ENCODE measurements around the gene CMTM4. TPM values are rescaled to one million over a fixed set of nuclear protein-coding genes. Genes with fewer than 3 reads are reported as not detected.
"Not testable (repeated sequence)": the region's sequence is repeated elsewhere in the genome, so short reads cannot be mapped to it uniquely, and the experiment has no call there.

Gene CMTM4
- total RNA-seq, 1 donor from 2014 or later: 10.4 TPM

DNA sequence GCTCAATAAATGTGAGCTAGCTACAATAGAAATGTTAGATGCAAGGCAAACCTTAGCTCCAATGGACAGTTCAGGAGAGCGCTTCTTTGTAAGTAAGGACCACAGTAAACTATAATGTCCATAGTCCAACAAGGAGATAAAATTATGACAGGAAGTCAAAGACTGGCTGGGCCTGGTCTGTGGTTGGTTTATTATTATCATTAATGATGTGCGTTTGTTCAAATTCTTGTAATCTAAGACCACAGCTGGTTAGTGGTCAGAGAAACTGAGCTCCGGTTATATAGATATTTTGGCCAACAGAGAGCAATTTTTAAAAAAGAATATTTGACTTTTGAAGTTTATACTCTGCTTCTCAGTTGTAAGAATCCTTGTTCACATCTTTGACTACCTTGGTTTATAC, 122.0 kb downstream of the CMTM4 start:
- Histone ChIP-seq H3K9me3 (ENCODE audit: control insufficient read depth in 3 of 3, low read length in 3 of 3) (no peaks in the 10 kb centered on the region), H3K27me3 (ENCODE audit: control insufficient read depth in 3 of 3, insufficient read depth in 3 of 3, low read length in 3 of 3) (peaks cover 11 to 30% (median 29%) of the 10 kb centered on the region in 3 donors), H3K4me3 (ENCODE audit: low read length in 3 of 3) (no peak overlapping the region), H3K4me1 (ENCODE audit: control insufficient read depth in 3 of 3, insufficient read depth in 3 of 3, low read length in 3 of 3) (peaks cover 13 to 16% (median 13%) of the 10 kb centered on the region in 3 donors), H3K9ac (ENCODE audit: low read depth in 1 of 3, low read length in 3 of 3) (no peak overlapping the region), H3K36me3 (ENCODE audit: control insufficient read depth in 3 of 3, insufficient read depth in 3 of 3, low read length in 3 of 3) (no peaks in the 10 kb centered on the region), H3K27ac (ENCODE audit: low read depth, low read length) (no peak overlapping the region)

DNA sequence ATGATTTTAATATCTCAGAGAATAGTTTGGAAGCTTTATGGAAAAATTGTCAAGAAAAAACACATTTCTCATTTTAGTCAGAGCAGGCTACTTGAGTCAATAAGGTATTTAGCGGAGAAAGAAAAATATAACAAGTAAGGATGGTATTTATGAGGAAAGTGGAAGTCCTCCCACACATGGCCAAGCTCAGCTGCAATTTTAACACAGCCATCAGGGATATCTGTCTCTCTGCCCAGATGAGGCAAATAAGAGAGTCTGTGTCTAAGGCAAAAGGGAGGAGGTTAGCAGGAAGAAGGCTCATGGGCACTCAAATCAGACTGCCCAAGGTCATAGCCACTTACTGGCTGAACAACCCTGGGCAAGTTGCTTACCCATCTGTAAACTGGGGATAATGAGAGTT, 122.5 kb downstream of the CMTM4 start:
- H3K27ac ChIP-seq (ENCODE audit: low read depth, low read length): no peak overlapping the region
- H3K9me3 ChIP-seq (ENCODE audit: control insufficient read depth in 3 of 3, low read length in 3 of 3): no peaks in the 10 kb centered on the region
- H3K4me3 ChIP-seq (ENCODE audit: low read length in 3 of 3): no peak overlapping the region
- no peaks in the 10 kb centered on the region for H3K36me3 ChIP-seq (ENCODE audit: control insufficient read depth in 3 of 3, insufficient read depth in 3 of 3, low read length in 3 of 3)
- no peak overlapping the region for H3K9ac ChIP-seq (ENCODE audit: low read depth in 1 of 3, low read length in 3 of 3)
- peaks cover 10 to 12% (median 12%) of the 10 kb centered on the region in 3 donors for H3K4me1 ChIP-seq (ENCODE audit: control insufficient read depth in 3 of 3, insufficient read depth in 3 of 3, low read length in 3 of 3)
- peaks cover 11 to 27% (median 25%) of the 10 kb centered on the region in 3 donors for H3K27me3 ChIP-seq (ENCODE audit: control insufficient read depth in 3 of 3, insufficient read depth in 3 of 3, low read length in 3 of 3)

DNA sequence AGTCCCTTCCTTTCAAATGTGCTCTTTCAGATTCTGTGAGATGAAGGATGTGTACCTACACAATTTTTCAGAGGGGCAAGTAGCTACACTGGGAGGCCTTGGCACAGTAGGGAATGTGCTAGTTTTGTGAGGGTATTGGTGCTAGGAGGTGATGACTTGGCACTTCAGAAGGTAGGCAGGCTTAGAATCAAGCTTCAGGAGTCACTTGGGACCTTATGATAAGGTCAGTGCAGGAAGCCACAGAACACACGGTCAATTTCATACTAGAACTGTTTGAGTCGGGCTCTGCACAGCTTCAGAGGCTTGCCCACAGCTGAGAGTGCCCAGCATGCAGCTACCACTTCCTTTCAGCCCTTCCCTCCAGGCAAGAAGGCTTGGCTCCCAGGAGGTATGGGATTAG, 124.2 kb downstream of the CMTM4 start:
- H3K27ac ChIP-seq (ENCODE audit: low read depth, low read length): no peak overlapping the region
- peaks cover 0 to 10% (median 8%) of the 10 kb centered on the region in 3 donors for H3K27me3 ChIP-seq (ENCODE audit: control insufficient read depth in 3 of 3, insufficient read depth in 3 of 3, low read length in 3 of 3)
- H3K4me3 ChIP-seq (ENCODE audit: low read length in 3 of 3): no peak overlapping the region
- H3K36me3 ChIP-seq (ENCODE audit: control insufficient read depth in 3 of 3, insufficient read depth in 3 of 3, low read length in 3 of 3): no peaks in the 10 kb centered on the region
- H3K9ac ChIP-seq (ENCODE audit: low read depth in 1 of 3, low read length in 3 of 3): no peak overlapping the region
- no peaks in the 10 kb centered on the region for H3K9me3 ChIP-seq (ENCODE audit: control insufficient read depth in 3 of 3, low read length in 3 of 3)
- H3K4me1 ChIP-seq (ENCODE audit: control insufficient read depth in 3 of 3, insufficient read depth in 3 of 3, low read length in 3 of 3): no peaks in the 10 kb centered on the region

DNA sequence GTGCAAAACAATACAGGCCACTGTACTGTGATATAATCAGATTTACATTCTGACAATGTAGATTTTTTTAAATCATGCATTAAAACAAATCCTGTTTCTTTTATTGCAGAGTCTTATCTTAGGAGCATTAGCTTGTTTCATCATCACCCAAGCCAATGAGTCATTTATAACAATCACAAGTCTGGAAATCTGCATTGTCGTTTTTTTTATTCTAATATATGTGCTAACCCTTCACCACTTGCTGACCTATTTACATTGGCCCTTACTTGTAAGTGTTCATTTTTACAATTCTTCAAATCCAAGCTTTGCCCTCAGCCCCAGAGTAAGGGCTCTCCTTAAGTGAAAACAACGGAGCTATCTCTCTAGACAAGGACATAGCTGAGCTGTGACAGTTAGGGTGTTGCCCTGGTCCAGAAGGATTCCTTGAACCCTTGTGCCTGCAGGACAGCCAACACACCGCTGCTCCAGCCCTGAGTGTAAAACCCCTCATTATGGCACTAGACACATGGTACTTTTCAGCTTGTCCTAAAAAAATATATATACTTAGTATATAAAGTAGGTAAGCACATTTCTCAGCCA, 126.6 kb downstream of the CMTM4 start:
- H3K36me3 ChIP-seq (ENCODE audit: control insufficient read depth in 3 of 3, insufficient read depth in 3 of 3, low read length in 3 of 3): peaks cover 0 to 7% (median 6%) of the 10 kb centered on the region in 3 donors
- H3K4me3 ChIP-seq (ENCODE audit: low read length in 3 of 3): no peak overlapping the region
- no peaks in the 10 kb centered on the region for H3K9me3 ChIP-seq (ENCODE audit: control insufficient read depth in 3 of 3, low read length in 3 of 3)
- no peak overlapping the region for H3K27ac ChIP-seq (ENCODE audit: low read depth, low read length)
- no peak overlapping the region for H3K9ac ChIP-seq (ENCODE audit: low read depth in 1 of 3, low read length in 3 of 3)
- H3K27me3 ChIP-seq (ENCODE audit: control insufficient read depth in 3 of 3, insufficient read depth in 3 of 3, low read length in 3 of 3): peaks cover 0 to 3% (median 0%) of the 10 kb centered on the region in 3 donors
- H3K4me1 ChIP-seq (ENCODE audit: control insufficient read depth in 3 of 3, insufficient read depth in 3 of 3, low read length in 3 of 3): no peaks in the 10 kb centered on the region

DNA sequence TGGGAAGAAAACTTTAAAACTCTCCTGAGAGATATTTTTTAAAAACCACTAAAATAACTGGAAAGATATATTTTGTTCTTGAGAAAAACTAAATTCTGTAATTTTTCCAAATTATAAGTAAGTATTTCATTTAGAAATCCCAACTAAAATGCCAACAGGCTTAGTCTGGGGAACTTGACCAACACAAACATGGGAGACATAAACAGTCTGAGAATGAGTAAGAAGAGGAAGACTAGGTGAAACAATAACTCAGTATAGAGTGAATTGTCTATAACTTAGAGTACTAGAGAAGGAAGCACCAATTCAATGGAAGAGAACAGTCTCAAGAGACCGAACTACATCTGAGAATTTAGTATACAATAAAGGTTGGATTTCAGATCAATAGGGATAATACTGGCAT, 127.4 kb downstream of the CMTM4 start:
- Histone ChIP-seq H3K4me3 (ENCODE audit: low read length in 3 of 3) (no peak overlapping the region), H3K27me3 (ENCODE audit: control insufficient read depth in 3 of 3, insufficient read depth in 3 of 3, low read length in 3 of 3) (peaks cover 0 to 3% (median 0%) of the 10 kb centered on the region in 3 donors), H3K27ac (ENCODE audit: low read depth, low read length) (no peak overlapping the region), H3K9me3 (ENCODE audit: control insufficient read depth in 3 of 3, low read length in 3 of 3) (no peaks in the 10 kb centered on the region), H3K36me3 (ENCODE audit: control insufficient read depth in 3 of 3, insufficient read depth in 3 of 3, low read length in 3 of 3) (peaks cover 0 to 9% (median 6%) of the 10 kb centered on the region in 3 donors), H3K4me1 (ENCODE audit: control insufficient read depth in 3 of 3, insufficient read depth in 3 of 3, low read length in 3 of 3) (no peaks in the 10 kb centered on the region), H3K9ac (ENCODE audit: low read depth in 1 of 3, low read length in 3 of 3) (no peak overlapping the region)

DNA sequence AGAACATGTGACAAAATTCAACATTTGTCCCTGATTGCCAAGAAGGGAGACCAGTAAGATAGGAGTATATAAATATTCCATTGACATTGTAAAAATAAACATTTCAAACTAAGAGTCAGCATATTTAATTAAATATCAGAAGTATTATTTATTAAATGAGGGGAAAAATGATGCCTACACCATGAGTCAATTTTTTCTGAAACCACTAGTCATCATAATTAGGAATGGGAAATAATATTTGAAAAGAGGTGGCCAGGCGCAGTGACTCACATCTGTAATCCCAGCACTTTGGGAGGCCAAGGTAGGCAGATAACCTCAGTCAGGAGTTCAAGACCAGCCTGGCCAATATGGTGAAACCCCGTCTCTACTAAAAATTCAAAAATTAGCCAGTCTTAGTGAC, 128.2 kb downstream of the CMTM4 start:
- H3K4me1 ChIP-seq (ENCODE audit: control insufficient read depth in 3 of 3, insufficient read depth in 3 of 3, low read length in 3 of 3): no peaks in the 10 kb centered on the region

DNA sequence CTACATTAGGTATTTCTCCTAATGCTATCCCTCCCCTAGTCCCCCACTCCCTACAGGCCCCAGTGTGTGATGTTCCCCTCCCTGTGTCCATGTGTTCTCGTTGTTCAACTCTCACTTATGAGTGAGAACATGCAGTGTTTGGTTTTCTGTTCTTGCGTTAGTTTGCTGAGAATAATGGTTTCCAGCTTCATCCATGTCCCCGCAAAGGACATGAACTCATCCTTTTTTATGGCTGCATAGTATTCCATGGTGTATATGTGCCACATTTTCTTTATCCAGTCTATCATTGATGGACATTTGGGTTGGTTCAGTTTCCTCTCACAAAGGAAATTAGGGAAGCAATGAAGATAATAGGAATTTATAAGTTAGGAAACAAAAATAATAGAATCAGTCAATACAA, 129.3 kb downstream of the CMTM4 start:
- not testable (repeated sequence) for H3K4me1 ChIP-seq (ENCODE audit: control insufficient read depth in 3 of 3, insufficient read depth in 3 of 3, low read length in 3 of 3); H3K9me3 ChIP-seq (ENCODE audit: control insufficient read depth in 3 of 3, low read length in 3 of 3); H3K4me3 ChIP-seq (ENCODE audit: low read length in 3 of 3); H3K27ac ChIP-seq (ENCODE audit: low read depth, low read length); H3K36me3 ChIP-seq (ENCODE audit: control insufficient read depth in 3 of 3, insufficient read depth in 3 of 3, low read length in 3 of 3); H3K27me3 ChIP-seq (ENCODE audit: control insufficient read depth in 3 of 3, insufficient read depth in 3 of 3, low read length in 3 of 3); H3K9ac ChIP-seq (ENCODE audit: low read depth in 1 of 3, low read length in 3 of 3)

More for the DNA sequence above, 128.2 kb downstream of the CMTM4 start:
- peaks cover 0 to 9% (median 6%) of the 10 kb centered on the region in 3 donors for H3K36me3 ChIP-seq (ENCODE audit: control insufficient read depth in 3 of 3, insufficient read depth in 3 of 3, low read length in 3 of 3)
- no peaks in the 10 kb centered on the region for H3K9me3 ChIP-seq (ENCODE audit: control insufficient read depth in 3 of 3, low read length in 3 of 3)
- H3K27ac ChIP-seq (ENCODE audit: low read depth, low read length): no peak overlapping the region
- H3K27me3 ChIP-seq (ENCODE audit: control insufficient read depth in 3 of 3, insufficient read depth in 3 of 3, low read length in 3 of 3): peaks cover 0 to 3% (median 0%) of the 10 kb centered on the region in 3 donors
- no peak overlapping the region for H3K9ac ChIP-seq (ENCODE audit: low read depth in 1 of 3, low read length in 3 of 3)
- H3K4me3 ChIP-seq (ENCODE audit: low read length in 3 of 3): no peak overlapping the region

DNA sequence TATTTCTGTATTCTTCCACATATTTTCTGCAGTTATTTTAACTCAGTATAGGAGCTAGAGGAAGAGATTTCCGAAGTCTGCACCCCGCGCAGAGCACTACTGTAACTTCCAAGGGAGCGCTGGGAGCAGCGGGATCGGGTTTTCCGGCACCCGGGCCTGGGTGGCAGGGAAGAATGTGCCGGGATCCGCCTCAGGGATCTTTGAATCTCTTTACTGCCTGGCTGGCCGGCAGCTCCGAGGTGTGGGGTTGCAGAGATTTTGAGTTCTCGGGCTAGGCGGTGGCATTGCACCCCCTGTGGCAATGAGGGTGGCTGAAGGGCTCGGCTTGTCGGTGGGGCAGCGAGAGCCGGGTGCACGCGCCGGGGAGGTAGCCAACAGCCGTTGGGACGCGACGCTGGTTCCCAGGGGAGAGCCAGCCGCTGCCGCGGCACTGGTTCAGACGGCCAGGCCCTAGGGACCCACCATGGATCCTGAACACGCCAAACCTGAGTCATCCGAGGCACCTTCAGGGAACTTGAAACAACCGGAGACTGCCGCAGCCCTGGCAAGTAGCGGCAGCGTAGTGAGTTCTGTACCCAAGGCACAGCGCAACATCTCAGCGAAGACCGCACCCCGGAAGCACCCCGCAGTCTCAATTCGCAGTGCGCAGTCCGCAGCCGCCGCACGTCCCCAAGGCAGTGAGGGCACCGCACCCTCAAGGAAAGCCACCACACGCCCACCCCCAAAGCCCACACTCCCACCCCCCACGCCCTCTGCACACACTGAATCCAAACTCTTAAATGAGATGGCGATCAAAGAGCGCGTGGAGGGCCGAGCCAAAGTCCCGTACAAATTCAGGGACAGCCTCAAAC, 130.3 kb downstream of the CMTM4 start, which contains the start of gene CMTM1:
CMTM1 (plus strand) TSS at position 389 of the 851 bp plus-strand sequence; CDS start at position 464, 75 bp downstream.
- Histone ChIP-seq H3K27ac (ENCODE audit: low read depth, low read length) (no peak within 1 kb of the TSS), H3K27me3 (ENCODE audit: control insufficient read depth in 3 of 3, insufficient read depth in 3 of 3, low read length in 3 of 3) (no peaks in the 10 kb centered on the region), H3K9me3 (ENCODE audit: control insufficient read depth in 3 of 3, low read length in 3 of 3) (no peaks in the 10 kb centered on the region), H3K36me3 (ENCODE audit: control insufficient read depth in 3 of 3, insufficient read depth in 3 of 3, low read length in 3 of 3) (peaks cover 0 to 9% (median 6%) of the 10 kb centered on the region in 3 donors), H3K4me3 (ENCODE audit: low read length in 3 of 3) (no peak within 1 kb of the TSS), H3K9ac (ENCODE audit: low read depth in 1 of 3, low read length in 3 of 3) (no peak within 1 kb of the TSS), H3K4me1 (ENCODE audit: control insufficient read depth in 3 of 3, insufficient read depth in 3 of 3, low read length in 3 of 3) (no peaks in the 10 kb centered on the region)

Measured in skeletal muscle tissue (tissue), 4 donors.